H1 (cell line): Measurements from ENCODE around the gene HERC4.

ENCODE experiments used
- CHD1 ChIP-seq: IDR thresholded peaks from 2 replicates; pipeline ENCODE4 v1.6.1; 2012; ENCODE audit warnings: low read depth, low read length, improper control_type of control experiment
- CTCF ChIP-seq, 3 experiments: IDR thresholded peaks; 1 replicate in 2 of 3; 2 replicates in 1 of 3; pipeline versions ENCODE4 v1.5.1 to v1.6.1; 2011; ENCODE audit warnings: low read length in 3 of 3, mild to moderate bottlenecking in 3 of 3, inconsistent platforms in 2 of 3, low read depth in 1 of 3, moderate library complexity in 1 of 3; ENCODE audit not compliant: insufficient read depth in 1 of 3; ENCODE audit errors: control extremely low read depth in 1 of 3
- POLR2A ChIP-seq, 2 experiments: IDR thresholded peaks; 1 replicate in 1 of 2; 2 replicates in 1 of 2; pipeline ENCODE4 v1.6.1; 2011; ENCODE audit warnings: low read depth in 2 of 2, low read length in 2 of 2, mild to moderate bottlenecking in 2 of 2; ENCODE audit errors: control extremely low read depth in 1 of 2
- SIN3A ChIP-seq, 2 experiments: IDR thresholded peaks in 1 of 2; conservative IDR thresholded peaks in 1 of 2; 2 replicates each; pipeline ENCODE4 v1.6.1; 2011 to 2012; ENCODE audit warnings: low read length in 2 of 2, improper control_type of control experiment in 1 of 2, low read depth in 1 of 2, mild to moderate bottlenecking in 1 of 2
- SP2 ChIP-seq: IDR thresholded peaks from 2 replicates; pipeline ENCODE4 v1.6.1; 2012; ENCODE audit warnings: mild to moderate bottlenecking, low read length, inconsistent platforms

GRCh38 chr10:67912331-67912946 is 162.6 kb downstream of the HERC4 start:
- TF ChIP-seq CTCF (IDR thresholded peaks at IDR 0.05; ENCODE audit: control extremely low read depth in 1 of 3, insufficient read depth in 1 of 3, low read depth in 1 of 3, low read length in 3 of 3) (no peak), SP2 (no peak), POLR2A (IDR thresholded peaks at IDR 0.05; ENCODE audit: control extremely low read depth in 1 of 2, low read depth in 2 of 2, low read length in 2 of 2) (no peak), CHD1 (no peak), SIN3A (conservative IDR thresholded peaks at IDR 0.05 in 1 of 2, IDR thresholded peaks at IDR 0.05 in 1 of 2; ENCODE audit: low read depth in 1 of 2, low read length in 2 of 2) (no peak)
